ENCODE data around the gene PRR5L.

PRR5L gene

GRCh38 chr11:36376888-36377758, 81.0 kb downstream of the PRR5L start:
- DNase-seq (ENCODE audit: low read depth), result peak; percentile 57

GRCh38 chr11:36377759-36378564, 81.9 kb downstream of the PRR5L start:
- no peak for DNase-seq (ENCODE audit: low read depth)

DNA sequence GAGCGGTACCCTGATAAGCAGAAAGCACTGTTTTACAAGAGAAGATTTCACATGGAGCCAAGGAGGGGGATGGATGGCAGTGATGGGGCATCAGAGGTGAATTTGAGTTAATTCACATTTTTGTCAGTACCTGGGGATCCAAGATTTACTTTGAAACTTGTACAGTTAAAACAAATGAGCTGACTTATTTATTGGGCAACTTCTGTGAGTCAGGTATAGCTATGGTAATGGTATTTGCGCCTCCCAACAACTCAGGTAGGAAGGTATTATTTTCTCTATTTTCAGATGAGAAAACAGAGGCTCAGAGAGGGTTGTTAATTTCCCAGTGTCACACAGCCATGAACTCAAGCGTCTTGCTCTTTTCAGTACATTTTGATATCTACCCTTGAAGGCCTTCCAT, 83.6 kb downstream of the PRR5L start:
- no peak for DNase-seq (ENCODE audit: low read depth)

DNA sequence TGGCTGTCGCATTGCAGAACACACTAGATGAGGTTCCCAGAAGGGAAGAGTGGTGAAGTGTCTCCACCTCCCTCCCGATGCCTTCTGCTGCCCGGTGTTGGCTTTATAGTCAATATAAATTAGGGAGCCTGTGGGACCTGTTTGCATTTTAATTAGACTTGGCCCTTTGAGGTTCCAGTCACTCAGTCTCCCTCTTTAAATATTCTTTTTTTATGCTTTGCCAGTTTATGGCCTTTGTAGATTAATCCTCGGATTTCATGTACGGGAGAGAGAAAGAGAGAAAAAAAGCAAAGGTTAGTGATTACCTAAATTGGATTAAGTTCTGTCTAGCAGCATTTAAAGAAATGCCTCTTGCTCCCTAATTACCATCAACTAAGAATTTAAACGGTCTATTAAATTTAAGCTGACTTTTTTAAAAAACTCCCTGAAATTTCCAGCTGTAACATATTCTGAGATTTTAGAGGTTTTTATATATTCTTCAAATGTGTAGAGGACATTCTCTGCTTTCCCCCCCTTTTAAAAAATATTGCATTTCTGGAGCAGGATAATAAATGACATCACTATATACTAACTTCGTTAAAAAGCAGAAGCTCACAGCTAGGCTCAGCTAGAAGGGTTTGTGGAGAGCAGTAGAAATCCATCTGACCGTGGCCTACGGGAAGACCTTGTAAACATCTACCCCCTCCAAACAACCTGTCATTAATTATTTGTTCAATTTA, 84.4 kb downstream of the PRR5L start:
- no peak for DNase-seq (ENCODE audit: low read depth)

GRCh38 chr11:36381015-36381360, 84.9 kb downstream of the PRR5L start:
- DNase-seq (ENCODE audit: low read depth), result no peak

GRCh38 chr11:36383195-36383594, 87.1 kb downstream of the PRR5L start:
- DNase-seq (ENCODE audit: low read depth), result no peak

DNA sequence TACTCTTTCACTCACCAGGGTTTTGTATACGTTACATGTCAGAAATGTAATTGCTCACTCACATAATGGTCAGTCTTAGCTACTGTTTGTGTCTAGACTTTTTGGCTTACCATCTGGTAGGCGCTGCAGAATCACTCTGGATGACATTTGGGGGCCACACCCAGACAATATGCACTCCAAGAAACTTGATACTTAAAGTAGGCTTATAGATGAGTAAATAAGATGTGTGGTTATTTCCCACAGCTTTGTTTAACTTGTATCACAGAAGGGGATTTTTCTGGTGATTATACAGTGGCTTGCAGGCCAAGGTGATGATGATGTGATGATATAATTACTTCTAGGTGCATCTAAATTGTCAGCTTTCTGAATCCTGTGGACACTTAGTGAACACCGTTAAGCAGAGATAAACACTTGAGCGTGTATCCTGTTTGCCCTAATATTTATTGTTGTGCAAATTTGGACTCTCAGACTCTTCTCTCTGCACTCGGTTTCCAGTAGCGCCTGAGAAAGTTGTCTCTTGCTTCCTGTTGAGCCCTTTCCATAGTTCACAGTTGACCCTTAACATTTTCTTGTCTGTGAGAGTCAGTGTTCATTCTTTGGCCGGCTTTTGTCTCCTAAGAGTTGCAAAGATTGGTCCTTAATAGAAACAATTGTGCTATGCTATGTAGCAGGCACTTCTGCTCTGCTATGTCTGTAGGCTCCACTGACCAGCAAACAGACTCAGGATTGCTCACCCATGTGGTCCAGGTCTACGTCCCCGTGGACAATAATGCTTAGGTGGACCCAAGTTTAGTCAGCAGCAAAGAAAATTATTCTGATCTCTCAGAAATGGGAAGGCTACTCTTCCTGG, 89.3 kb downstream of the PRR5L start:
- DNase-seq (ENCODE audit: low read depth), result no peak

DNA sequence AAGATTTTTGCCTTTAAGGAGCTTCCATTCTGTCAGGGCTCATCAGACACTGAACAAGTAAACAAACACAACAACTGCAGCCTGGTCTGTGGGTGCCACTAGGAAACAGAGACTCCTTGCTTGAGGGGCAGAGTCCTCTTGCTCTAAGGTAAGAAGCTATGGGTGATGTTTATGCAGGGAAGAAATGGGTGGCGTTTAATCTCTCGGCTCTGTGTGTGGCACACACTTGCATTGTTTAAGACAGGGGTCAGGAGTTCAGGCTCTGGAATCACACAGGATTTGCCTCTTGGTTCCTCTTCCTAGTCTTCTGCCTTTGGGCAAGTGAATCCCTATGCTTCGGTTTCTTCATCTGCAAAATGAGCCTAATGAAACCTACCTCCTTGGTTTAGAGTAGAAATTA, 90.3 kb downstream of the PRR5L start:
- DNase-seq (ENCODE audit: low read depth), result no peak

- no peak for DNase-seq (ENCODE audit: low read depth)
Observed at GRCh38 chr11:36388071-36388470, 92.0 kb downstream of the PRR5L start.

DNA sequence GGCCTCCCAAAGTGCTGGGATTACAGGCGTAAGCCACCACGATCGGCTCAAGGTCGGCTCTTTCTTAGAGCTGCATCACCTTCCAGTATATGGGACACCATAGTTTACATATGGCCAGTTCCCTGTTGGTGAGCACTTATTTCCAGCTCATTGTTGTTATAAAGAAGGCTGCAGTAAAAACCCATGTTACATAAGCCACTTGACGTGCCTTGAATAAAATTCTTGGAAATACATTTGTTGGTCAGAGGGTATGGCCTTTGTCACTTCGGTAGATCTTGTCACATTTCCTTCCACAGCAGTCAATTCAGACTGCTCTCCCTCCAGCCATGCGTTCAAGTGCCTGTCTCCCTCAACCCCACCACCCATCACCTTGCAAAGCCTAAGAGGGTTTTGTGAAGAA, 92.9 kb downstream of the PRR5L start:
- DNase-seq (ENCODE audit: low read depth), result no peak

DNA sequence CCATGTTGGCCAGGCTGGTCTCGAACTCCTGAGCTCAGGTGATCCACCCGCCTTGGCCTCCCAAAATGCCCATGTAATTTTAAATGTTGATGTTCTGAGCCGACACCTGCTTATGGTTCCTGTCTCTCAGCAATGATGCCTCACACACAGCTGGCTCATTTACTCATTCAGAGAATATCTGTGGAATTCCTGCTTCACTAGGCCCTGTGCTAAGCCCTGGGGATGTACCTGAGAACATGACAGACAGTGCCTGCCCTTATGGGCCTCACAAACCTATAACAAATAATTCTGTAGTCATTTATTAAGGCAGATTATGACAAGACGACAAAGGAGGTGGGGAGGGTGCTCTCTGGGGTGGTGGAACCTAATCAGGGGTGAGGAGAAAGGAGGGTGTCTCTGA, 93.7 kb downstream of the PRR5L start:
- no peak for DNase-seq (ENCODE audit: low read depth)

DNA sequence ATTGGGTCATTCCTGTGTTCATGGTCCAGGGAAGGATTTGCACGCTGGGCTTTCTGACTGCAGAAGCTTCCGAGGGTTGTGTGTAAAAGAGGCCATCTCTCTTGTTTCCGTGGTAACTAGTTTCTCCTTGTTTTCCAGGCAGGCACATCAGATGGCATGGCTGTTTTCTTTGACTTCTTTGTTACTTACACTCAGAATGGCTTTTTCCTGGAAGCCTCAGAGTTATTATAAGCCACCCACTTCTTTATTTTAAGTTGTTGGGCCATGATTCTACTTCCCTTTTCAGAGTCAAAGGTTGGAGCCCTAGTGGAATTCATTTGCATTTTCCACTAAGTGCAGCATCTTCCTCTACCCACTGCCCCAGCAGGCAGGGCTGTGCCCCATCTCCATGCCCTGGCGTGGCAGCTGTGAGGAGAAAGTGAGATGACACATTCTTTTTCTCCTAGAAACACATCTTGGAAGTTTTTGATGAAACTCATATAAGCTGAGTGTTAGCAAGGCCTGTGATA, 94.9 kb downstream of the PRR5L start:
- no peak for DNase-seq (ENCODE audit: low read depth)

- no peak for DNase-seq (ENCODE audit: low read depth)
Observed at GRCh38 chr11:36392196-36392595, 96.1 kb downstream of the PRR5L start.

GRCh38 chr11:36394056-36394455, 98.0 kb downstream of the PRR5L start:
- DNase-seq (ENCODE audit: low read depth), result no peak

DNA sequence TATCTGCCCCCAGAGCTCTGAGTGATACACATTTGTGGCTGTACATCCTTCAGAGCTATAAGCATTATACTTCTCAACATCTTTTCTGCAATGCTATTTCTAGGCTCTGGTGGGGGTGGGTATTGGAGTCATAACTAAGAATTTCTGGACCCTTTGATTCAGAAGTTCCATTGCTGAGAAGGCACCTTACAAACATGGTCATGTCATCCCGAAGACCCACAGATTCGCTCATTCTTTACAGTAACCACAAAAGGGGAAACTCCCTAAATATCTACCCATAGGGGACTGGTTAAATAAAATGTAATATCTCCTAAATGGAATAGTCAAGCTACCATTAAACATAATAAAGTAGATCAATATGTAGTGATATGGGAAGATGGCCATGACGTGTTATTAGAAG, 98.8 kb downstream of the PRR5L start:
- DNase-seq (ENCODE audit: low read depth), result no peak

- DNase-seq (ENCODE audit: low read depth), result no peak
Observed at GRCh38 chr11:36395978-36396736, 100.1 kb downstream of the PRR5L start.

DNA sequence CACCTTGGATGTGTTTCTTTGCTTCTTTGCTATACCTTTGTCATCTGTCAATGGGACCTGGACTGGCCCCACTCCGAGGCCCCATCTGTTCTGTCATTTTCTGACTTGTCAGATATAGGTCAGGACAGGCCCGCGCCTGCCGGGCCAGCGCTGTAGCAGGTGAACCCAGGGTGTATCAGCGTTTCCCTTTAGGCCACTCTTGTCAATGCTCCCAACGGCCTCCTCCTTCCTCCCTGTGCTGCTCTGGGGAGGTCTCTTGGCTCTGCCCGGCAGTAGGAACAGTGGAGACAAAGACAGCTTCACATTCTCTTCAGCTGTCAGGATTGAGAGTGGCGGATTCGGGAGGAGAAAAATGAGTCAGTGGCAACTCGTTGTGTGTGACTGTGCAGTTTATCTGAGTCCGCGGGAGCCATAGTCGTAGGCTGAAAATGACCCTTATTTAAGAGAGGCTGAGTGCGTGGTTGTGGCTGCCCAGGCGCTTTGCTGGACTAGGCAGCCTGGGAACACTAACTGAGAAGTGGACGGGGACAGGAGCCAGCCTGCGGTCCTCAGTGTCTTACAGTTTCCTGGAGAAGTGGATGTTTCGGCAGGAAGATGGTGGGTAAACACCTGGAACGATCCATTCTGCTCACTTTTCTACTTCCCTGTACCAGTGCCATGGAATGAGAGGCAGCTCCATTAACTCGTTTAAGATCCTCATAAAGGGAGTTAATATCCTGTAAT, 102.3 kb downstream of the PRR5L start:
- no peak for DNase-seq (ENCODE audit: low read depth)

DNA sequence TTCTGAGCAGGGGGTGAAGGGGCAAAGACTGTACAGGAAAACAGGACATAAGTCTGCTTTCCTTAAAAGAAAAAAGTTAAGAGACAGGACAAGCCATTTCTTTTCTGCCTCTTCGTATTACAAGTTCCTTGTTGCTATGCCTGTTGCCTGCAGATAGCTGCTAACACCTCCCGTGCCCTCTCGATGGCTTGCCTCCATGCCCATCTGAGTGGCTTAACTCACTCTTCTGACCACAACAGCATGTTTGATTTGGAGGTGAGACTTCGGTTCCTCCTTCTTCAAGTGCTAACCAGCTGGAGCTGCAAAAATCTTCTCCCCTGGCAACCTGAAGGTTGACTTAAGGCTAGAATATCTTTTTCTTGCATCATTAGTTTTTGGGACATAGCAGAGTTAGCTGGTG, 103.1 kb downstream of the PRR5L start:
- DNase-seq (ENCODE audit: low read depth), result no peak

GRCh38 chr11:36399745-36400144, 103.7 kb downstream of the PRR5L start:
- no peak for DNase-seq (ENCODE audit: low read depth)

DNA sequence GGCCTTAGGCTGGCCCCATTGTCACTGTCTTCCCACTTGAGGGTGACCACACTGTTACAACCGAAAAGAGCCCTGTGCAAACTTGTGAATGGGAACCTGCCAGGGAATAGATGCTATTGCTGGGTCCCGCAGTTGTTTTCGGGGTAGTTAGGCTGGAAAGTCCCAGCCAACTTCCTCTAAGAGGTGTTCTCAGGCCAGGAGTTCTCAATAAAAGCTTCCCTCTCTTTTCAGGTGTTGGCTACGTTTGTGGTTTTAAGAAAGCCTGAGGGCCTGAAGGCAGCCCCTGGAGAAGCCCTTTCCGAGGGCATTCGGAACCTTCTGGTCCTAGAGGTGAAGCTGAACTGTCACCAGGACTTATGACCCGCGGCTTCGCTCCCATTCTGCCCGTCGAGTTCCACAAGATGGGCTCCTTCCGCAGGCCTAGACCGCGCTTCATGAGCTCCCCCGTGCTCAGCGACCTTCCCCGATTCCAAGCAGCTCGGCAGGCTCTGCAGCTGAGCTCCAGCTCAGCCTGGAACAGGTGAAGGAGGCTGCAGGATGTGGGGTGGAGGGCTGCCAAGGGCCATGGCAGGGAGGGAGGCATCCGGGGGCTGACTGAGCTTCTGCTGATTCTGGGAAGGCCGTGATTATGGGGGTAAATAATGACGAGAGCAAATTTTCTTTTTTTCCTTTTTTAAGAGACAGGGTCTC, 104.8 kb downstream of the PRR5L start:
- no peak for DNase-seq (ENCODE audit: low read depth)

Data from T-helper 22 cell (primary cell).